Stimulated activated CD4-positive, alpha-beta T cell treated with anti-CD3 and anti-CD28 coated beads, Interleukin-4, amount 100 ng/mL, for 1 hour (primary cell): ENCODE measurements around the gene GUCY1B1.
"Not testable (repeated sequence)": the region's sequence is repeated elsewhere in the genome, so short reads cannot be mapped to it uniquely, and the experiment has no call there.

ENCODE experiments used
- DNase-seq: peaks from one replicate; pipeline ENCODE4 v3.0.0-alpha.2; 2020

The GUCY1B1 gene

GRCh38 chr4:155762334-155762733 is 3.5 kb downstream of the GUCY1B1 start:
- no peak for DNase-seq

DNA sequence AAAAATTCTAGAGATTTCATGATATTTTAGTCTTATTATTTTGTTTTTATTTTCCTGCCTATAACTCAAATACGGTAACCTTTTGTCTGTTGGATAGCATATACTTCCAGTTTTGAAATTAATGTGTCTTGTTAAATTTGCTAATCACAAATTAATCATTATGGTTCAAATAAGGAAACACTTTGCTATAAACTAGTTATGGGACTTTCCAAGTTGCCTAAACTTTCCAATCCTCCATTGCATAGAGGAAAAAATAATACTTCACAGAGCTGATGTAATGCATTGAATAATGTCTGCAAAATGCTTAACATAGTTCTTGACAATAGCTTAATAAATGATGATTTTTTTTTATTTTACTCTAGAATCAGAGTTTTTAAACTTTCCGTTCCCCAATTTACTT is 4.7 kb downstream of the GUCY1B1 start:
- no peak for DNase-seq

DNA sequence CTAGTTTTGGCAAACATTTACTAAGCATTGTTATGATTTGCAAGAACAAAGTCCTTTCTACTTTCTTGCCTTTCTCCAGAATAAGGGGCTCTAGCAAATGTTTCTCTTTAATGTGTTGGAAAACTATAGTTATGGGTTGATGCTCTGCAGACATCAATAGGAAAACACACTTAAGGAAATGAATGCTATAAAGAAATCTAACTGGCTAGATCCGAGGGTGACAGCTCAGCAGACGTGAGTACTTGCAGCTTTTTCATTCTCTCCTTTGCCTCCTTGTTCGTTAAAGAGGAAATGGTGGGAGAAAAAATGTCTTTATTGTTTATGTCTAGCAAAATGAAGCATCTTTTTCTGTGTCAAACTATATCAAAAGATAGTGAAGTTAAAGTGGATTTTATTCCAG is 6.3 kb downstream of the GUCY1B1 start:
- DNase-seq = no peak

- no peak for DNase-seq
Measured at GRCh38 chr4:155766622-155767021, 7.8 kb downstream of the GUCY1B1 start.

- no peak for DNase-seq
Measured at GRCh38 chr4:155768370-155768769, 9.5 kb downstream of the GUCY1B1 start.

DNA sequence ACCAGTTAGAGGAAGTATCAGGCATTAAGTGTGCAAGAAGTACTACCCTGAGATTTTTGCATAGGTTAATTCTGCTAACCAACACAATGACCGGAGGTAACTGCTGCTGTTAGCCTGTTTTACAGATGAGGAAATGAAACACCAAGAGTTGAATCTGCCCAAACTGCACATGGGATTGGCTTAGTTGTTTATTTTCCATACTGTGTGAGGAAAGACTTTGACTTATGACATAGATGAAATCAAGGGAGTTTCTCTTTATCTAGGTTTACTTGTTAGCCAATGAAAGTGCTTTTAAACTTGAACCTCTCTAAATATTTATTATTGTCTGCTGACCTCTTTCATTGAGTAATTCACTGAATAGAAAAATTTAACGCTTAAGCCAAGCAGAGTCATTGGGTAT is 10.3 kb downstream of the GUCY1B1 start:
- no peak for DNase-seq

- no peak for DNase-seq
Measured at GRCh38 chr4:155772459-155773195, 13.8 kb downstream of the GUCY1B1 start.

- DNase-seq = no peak
Measured at GRCh38 chr4:155773196-155773800, 14.5 kb downstream of the GUCY1B1 start.

DNA sequence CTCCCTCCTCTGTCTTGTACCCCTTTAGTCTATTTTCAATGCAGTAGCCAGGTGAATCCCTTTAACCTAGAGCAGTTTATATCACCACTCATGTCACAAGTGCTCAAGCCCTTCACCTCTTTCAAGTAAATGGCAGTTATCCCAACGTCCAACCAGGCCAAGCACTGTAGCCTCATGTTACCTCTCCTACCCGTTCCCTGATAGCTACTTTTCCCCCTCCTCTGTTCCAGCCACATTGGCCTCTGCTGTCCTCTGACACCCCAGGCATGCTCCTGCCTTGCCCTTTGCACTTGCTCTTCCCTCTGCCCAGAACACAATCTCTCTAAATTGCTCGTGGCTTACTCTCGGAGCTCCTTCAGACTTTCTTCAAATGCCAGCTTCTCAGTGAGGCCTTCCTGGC is 15.2 kb downstream of the GUCY1B1 start:
- no peak for DNase-seq

DNA sequence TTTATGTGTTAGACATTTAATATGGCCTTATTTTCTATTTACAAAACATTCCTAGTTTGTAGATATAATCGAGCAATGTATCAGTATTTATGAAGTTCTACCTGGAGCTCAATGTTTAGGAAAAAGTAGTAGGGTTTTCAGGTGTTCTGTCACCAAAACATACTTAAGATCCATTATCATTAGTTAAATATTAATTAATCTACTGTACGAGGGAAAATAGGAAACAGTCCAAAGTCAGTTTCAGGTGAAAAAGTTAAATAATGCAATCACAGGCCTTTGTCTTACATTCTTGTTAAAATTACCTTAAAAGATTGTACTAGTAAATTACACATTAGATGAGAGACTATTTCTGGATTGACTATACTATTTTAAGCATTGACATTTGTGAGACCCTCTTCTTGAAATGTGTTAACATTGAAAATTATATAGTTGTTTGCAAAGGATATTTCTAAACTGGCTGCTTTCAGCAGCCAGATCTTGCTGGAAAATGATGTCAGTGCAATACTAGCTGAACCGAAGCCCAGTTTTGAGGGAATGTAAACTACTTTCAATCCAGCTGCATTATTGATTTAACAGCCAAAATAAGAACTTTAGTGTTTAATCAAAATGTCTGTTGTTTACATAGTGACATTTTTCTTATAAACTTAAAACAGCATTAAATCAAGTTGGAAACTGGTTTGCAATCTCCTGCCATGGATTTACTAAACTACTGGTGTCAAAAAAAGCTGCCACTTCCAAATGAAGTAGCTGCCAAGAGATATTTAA is 19.3 kb downstream of the GUCY1B1 start:
- no peak for DNase-seq

DNA sequence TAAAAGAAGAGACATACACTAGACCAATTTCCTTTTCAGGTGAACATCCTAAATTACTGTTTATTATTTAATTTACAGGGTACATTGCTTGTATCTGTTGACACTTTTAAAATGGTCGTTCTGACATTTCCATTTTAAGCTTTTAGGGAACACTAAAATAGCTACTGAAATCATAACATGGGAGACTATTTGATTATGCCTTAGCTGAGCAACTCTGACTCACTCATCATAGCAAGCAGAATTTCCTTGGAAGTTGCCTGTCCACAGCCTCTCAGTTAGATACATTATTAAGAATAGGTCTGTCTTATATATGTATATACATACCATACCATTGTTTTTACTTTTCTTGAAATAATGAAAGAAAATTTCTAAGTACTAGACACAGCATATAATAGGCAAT is 22.0 kb downstream of the GUCY1B1 start:
- DNase-seq = no peak

DNA sequence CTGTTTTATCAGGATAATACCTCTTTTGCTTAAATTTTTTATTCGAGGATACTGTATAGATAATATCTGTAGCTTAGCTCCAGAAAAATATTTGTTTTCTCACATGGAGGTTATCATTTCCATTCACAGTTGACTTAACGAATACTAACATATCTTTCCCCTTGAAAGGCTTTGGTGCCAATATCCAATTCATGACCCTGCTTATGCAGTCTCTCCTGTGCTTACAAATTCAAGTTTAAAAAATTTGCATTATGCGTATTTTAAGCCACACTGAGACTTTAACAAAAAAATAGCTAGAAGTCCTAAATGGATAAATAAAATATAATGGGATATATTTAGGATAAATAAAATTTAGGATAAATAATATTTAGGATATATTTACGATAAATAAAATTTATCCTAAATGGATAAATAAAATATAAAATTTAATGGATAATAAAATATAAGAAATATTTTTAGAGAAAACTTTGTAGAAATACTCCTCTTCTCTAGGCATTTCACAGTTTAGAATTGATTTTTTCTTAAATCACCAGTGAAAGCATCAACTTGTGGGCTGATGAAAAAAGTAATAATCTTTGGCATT is 22.5 kb downstream of the GUCY1B1 start:
- DNase-seq = no peak

- DNase-seq = no peak
Measured at GRCh38 chr4:155784637-155785036, 25.8 kb downstream of the GUCY1B1 start.

- no peak for DNase-seq
Measured at GRCh38 chr4:155785828-155786227, 27.0 kb downstream of the GUCY1B1 start.

GRCh38 chr4:155787113-155787710 is 28.4 kb downstream of the GUCY1B1 start:
- no peak for DNase-seq

GRCh38 chr4:155789391-155789790 is 30.6 kb downstream of the GUCY1B1 start:
- no peak for DNase-seq

DNA sequence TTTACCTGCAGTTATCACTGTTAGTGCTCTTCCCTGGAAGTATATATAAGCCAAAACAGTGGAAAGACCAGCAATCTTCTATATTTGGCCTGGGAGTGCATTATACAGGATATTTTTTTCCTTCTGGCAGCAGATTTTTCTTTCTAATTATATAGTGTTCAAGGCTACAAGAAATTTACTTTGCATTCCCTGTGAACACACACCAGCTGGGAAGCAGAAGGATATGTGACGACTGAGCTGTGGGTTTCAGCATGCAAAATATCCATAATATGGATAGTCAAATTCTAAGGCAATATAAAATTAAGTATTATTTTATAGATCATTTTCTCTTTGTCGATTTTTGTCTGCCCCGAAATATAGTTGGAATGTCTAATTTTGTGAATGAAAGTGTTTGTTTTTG is 31.2 kb downstream of the GUCY1B1 start:
- DNase-seq = no peak

GRCh38 chr4:155794589-155795236 is 35.9 kb downstream of the GUCY1B1 start:
- no peak for DNase-seq

- DNase-seq = no peak
Measured at GRCh38 chr4:155795991-155796390, 37.2 kb downstream of the GUCY1B1 start.

GRCh38 chr4:155797581-155797980 is 38.8 kb downstream of the GUCY1B1 start:
- DNase-seq = not testable (repeated sequence)

DNA sequence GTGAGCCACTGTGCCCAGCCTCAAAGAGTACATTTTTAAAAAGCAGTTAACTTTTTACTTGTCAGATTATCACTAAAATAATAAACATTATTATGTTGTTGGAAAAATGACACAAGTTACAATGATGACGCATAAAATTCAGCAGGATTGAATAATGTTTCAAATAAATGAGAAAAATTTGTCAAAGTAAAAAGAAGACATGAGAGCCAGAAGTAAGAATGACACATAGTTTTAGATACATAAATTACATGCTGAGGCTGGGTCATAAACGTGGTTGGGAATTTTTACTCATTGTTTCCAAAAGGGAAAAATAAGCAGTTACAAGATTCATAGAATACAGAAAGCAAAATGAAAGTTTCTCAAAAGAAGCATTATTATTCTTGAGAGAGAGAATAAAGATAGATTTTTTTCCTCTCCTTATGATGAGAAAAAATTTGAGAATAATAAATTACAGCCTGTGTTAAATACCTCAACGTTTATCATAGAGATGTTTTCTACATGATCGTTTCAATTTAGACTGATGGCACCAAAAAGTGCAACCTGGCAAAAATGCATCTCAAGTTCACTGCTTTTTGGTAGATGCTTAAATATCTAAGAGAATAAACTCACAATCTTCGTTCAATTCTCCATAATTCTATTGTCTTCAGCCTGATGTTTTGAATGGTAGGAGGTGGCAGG is 40.4 kb downstream of the GUCY1B1 start:
- DNase-seq = no peak

GRCh38 chr4:155799794-155800123 is 40.9 kb downstream of the GUCY1B1 start:
- DNase-seq = no peak
